K562 (cell line): ENCODE data around the gene FYB2. TPM values are rescaled to one million over a fixed set of nuclear protein-coding genes. Genes with fewer than 3 reads are reported as not detected.

Experiments
- ATAC-seq: fragments of 200-7000 bp; cut with Tn5 transposase; 3 replicates; pipeline ENCODE4 v1.9.1; 2020; ENCODE audit warnings: moderate library complexity
- BruUV-seq: library from RNA; stranded (reverse); fragments of 400-500 nt; replicated peaks from 2 replicates; lab custom pipeline; 2021; lab: Mats Ljungman, UMichigan
- CTCF ChIA-PET: fragments of 300-600 bp; formaldehyde crosslinking; extraction: SDS; loops from one replicate; lab custom pipeline; 2021; ENCODE audit warnings: low intra/inter-chr PET ratio; lab: Yijun Ruan, JAX
- POLR2A ChIA-PET: fragments of 300-600, 350-650 bp; sonication (Branson Sonifier 250); formaldehyde crosslinking; extraction: SDS; loops from one replicate; lab custom pipeline; 2021; ENCODE audit warnings: antibody characterized with exemption, inconsistent platforms; lab: Yijun Ruan, JAX
- DNase-seq, 4 experiments: peaks; one replicate each; pipeline versions ENCODE4 v3.0.0 to v3.0.0-alpha.2; 2011 to 2018; ENCODE audit warnings: low spot score in 3 of 4, mixed read lengths in 3 of 4; ENCODE audit errors: extremely low read depth in 1 of 4
- FAIRE-seq: peaks from 2 replicates; lab custom pipeline; 2011; peaks lifted over from hg19 to GRCh38; lab: Jason Lieb, UNC
- H2AFZ ChIP-seq: 2 replicates; pipeline ENCODE4 v1.6.0; 2011; ENCODE audit warnings: low read depth, low read length, control low read depth, inconsistent platforms
- H3K27ac ChIP-seq: fragments of 200-600 bp; 3 replicates; pipeline ENCODE4 v1.8.0; 2011; ENCODE audit warnings: low read depth, mild to moderate bottlenecking, control low read depth, inconsistent platforms, low read length, moderate library complexity, mixed read lengths; ENCODE audit errors: extremely low read depth
- H3K27me3 ChIP-seq, 2 experiments: fragments of 300-600 bp in 1 of 2; 2 replicates in 1 of 2; 3 replicates in 1 of 2; pipeline versions ENCODE4 v1.6.0 to v1.8.0; 2011; ENCODE audit warnings: inconsistent platforms in 2 of 2, low read length in 2 of 2, mild to moderate bottlenecking in 1 of 2, mixed read lengths in 1 of 2, moderate library complexity in 1 of 2; ENCODE audit not compliant: control insufficient read depth in 2 of 2, insufficient read depth in 2 of 2
- H3K36me3 ChIP-seq: fragments of 300-600 bp; 3 replicates; pipeline ENCODE4 v1.8.0; 2011; ENCODE audit warnings: mild to moderate bottlenecking, low read length, inconsistent platforms; ENCODE audit not compliant: control insufficient read depth, insufficient read depth
- H3K4me1 ChIP-seq, 2 experiments: fragments of 200-600 bp in 1 of 2; replicated peaks in 1 of 2; 2 replicates in 1 of 2; 3 replicates in 1 of 2; pipeline versions ENCODE4 v1.5.1 to v1.8.0; 2011; ENCODE audit warnings: inconsistent platforms in 2 of 2, low read length in 2 of 2, mild to moderate bottlenecking in 1 of 2, mixed read lengths in 1 of 2, moderate library complexity in 1 of 2; ENCODE audit not compliant: control insufficient read depth in 2 of 2, insufficient read depth in 2 of 2
- H3K4me2 ChIP-seq: 2 replicates; pipeline ENCODE4 v1.6.1; 2011; ENCODE audit warnings: low read length, control low read depth, inconsistent platforms, mixed read lengths; ENCODE audit not compliant: insufficient read depth
- H3K4me3 ChIP-seq: fragments of 200-600 bp; sonication (generic), shearing (Covaris generic); 2 replicates; pipeline ENCODE4 v1.5.1; 2016; ENCODE audit warnings: control low read depth, inconsistent platforms
- H3K79me2 ChIP-seq: fragments of 200-600 bp; 3 replicates; pipeline ENCODE4 v1.8.0; 2011; ENCODE audit warnings: low read length, inconsistent platforms; ENCODE audit not compliant: control insufficient read depth, insufficient read depth
- H3K9ac ChIP-seq, 2 experiments: 2 replicates each; pipeline versions ENCODE4 v1.6.0 to v1.6.1; 2011; ENCODE audit warnings: low read depth in 2 of 2, low read length in 2 of 2, control low read depth in 1 of 2, inconsistent platforms in 1 of 2, mild to moderate bottlenecking in 1 of 2, mixed read lengths in 1 of 2; ENCODE audit not compliant: insufficient read depth in 1 of 2
- H3K9me1 ChIP-seq: one replicate; pipeline ENCODE4 v1.6.0; 2011; ENCODE audit warnings: inconsistent platforms, mild to moderate bottlenecking, low read length, moderate library complexity; ENCODE audit not compliant: control insufficient read depth, insufficient read depth
- H3K9me3 ChIP-seq: replicated peaks from 2 replicates; pipeline ENCODE4 v1.5.1; 2011; ENCODE audit warnings: low read depth, low read length, inconsistent platforms; ENCODE audit not compliant: control insufficient read depth, insufficient read depth
- H4K20me1 ChIP-seq: replicated peaks from 2 replicates; pipeline ENCODE4 v1.6.1; 2011; ENCODE audit warnings: low read length, inconsistent platforms, mixed read lengths; ENCODE audit not compliant: control insufficient read depth, insufficient read depth
- DACH1 ChIP-seq: fragments of 450-650 bp; IDR thresholded peaks from 2 replicates; pipeline ENCODE4 v1.6.1; 2018; ENCODE audit not compliant: partially characterized antibody
- HBP1 ChIP-seq: fragments of 450-650 bp; formaldehyde crosslinking; IDR thresholded peaks from 2 replicates; pipeline ENCODE4 v1.4.0; 2022; ENCODE audit warnings: missing genetic modification characterization
- HCFC1 ChIP-seq: IDR thresholded peaks from 2 replicates; pipeline ENCODE4 v1.6.1; 2012; ENCODE audit warnings: low read depth, low read length, improper control_type of control experiment
- MAFG ChIP-seq: fragments of 450-650 bp; conservative IDR thresholded peaks from 2 replicates; pipeline ENCODE4 v1.6.1; 2016; ENCODE audit warnings: missing genetic modification characterization, missing compliant biosample characterization
- NFE2L1 ChIP-seq: fragments of 450-650 bp; IDR thresholded peaks from 2 replicates; pipeline ENCODE4 v1.6.1; 2016; ENCODE audit warnings: missing genetic modification characterization, low read depth, mild to moderate bottlenecking, missing compliant biosample characterization, moderate library complexity, borderline replicate concordance
- RFX5 ChIP-seq: IDR thresholded peaks from 2 replicates; pipeline ENCODE4 v1.6.1; 2011; ENCODE audit warnings: low read depth, mild to moderate bottlenecking, improper control_type of control experiment, low read length
- SIX5 ChIP-seq, 2 experiments: IDR thresholded peaks; 2 replicates each; pipeline ENCODE4 v1.6.1; 2011; ENCODE audit warnings: low read length in 2 of 2, borderline replicate concordance in 1 of 2, low read depth in 1 of 2, mild to moderate bottlenecking in 1 of 2, moderate library complexity in 1 of 2; ENCODE audit not compliant: insufficient read depth in 1 of 2
- ZNF197 ChIP-seq: fragments of 200-800 bp; sonication (Bioruptor generic); IDR thresholded peaks from 2 replicates; pipeline ENCODE4 v1.6.1; 2016; ENCODE audit warnings: low read depth, missing genetic modification characterization, missing compliant biosample characterization
- ZNF224 ChIP-seq: sonication (generic); formaldehyde crosslinking; IDR thresholded peaks from 2 replicates; pipeline ENCODE4 v1.8.0; 2022; ENCODE audit warnings: mild to moderate bottlenecking, missing genetic modification reagents
- ZNF263 ChIP-seq: sonication (generic); formaldehyde crosslinking; IDR thresholded peaks from 2 replicates; pipeline ENCODE4 v1.8.0; 2022; ENCODE audit warnings: mild to moderate bottlenecking, missing genetic modification reagents, borderline replicate concordance
- WGBS: fragments of 100-300 bp; shearing (Covaris generic); methylation state at CpG from one replicate; pipeline ENCODE4 v1.1.6; 2016; ENCODE audit warnings: low coverage, mixed read lengths; ENCODE audit not compliant: insufficient coverage; ENCODE audit errors: missing lambda C conversion rate; 5-methylcytosine and 5-hydroxymethylcytosine counted together
- in situ Hi-C: fragments of 300-500 bp; cut with MboI; formaldehyde crosslinking; loops from 4 replicates; pipeline ENCODE4 v1.15.0; 2018; ENCODE audit warnings: inconsistent platforms, mixed read lengths
- intact Hi-C: fragments of 100-400 bp; cut with micrococcal nuclease; formaldehyde crosslinking; loops from 2 replicates; pipeline ENCODE4 v1.14.2; 2022
- polyA plus RNA-seq, 8 experiments: library from polyadenylated mRNA; depleted of rRNA in 4 of 8; stranded (reverse) in 5 of 8; unstranded in 3 of 8; fragments of >200 nt; fragmentation: Nextera tagmentation in 2 of 8; fragmentation: Illumina TruSeq in 1 of 8; extraction: Ambion mirVana in 2 of 8; extraction: Trizol in 1 of 8; gene quantifications; 2 replicates each; pipeline versions ENCODE4 v1.2.1 to v1.2.3, GENCODE V29; 2011 to 2014; ENCODE audit warnings: inconsistent platforms in 1 of 8, missing spikeins in 1 of 8
- total RNA-seq, 7 experiments: library from RNA; depleted of rRNA in 6 of 7; stranded (reverse); fragments of >200 nt in 6 of 7; fragmentation: Illumina TruSeq in 2 of 7; extraction: Trizol in 2 of 7; gene quantifications; 2 replicates each; pipeline versions ENCODE4 v1.2.1 to v1.2.3, GENCODE V29; 2011 to 2021; ENCODE audit warnings: low replicate concordance in 1 of 7

The FYB2 gene
- total and polyA plus RNA-seq, 9 of the 15 experiments (the other 6 are each of a cell fraction or from before 2014, with no cell fraction given), result not detected

- Histone ChIP-seq H3K27me3 (no peaks in the 10 kb centered on the region), H3K27ac (no peak overlapping the region), H3K9me3 (no peaks in the 10 kb centered on the region), H2AFZ (no peak overlapping the region), H4K20me1 (no peaks in the 10 kb centered on the region), H3K36me3 (no peaks in the 10 kb centered on the region), H3K4me2 (no peak overlapping the region), H3K9me1 (no peaks in the 10 kb centered on the region), H3K4me1 (no peaks in the 10 kb centered on the region), H3K79me2 (no peaks in the 10 kb centered on the region), H3K4me3 (no peak overlapping the region), H3K9ac (no peak overlapping the region)
- BruUV-seq, result no TSS peak
- no peak for ATAC-seq
- ChIA-PET POLR2A (no interaction called here), CTCF (no interaction called here)
- in situ Hi-C loops (no loop called here), intact Hi-C loops (no loop called here)
- 0% methylated on average over 2 of the region's 2 CpGs for WGBS
- no peak for DNase-seq
- TF ChIP-seq RFX5 (no peak), ZNF263 (CRISPR knock-in tag) (no peak), HBP1 (no peak), MAFG (tag) (no peak), NFE2L1 (tag) (no peak), DACH1 (no peak), ZNF224 (CRISPR knock-in tag) (no peak), SIX5 (IDR thresholded peaks at IDR 0.05; ENCODE audit: borderline replicate concordance in 1 of 2, insufficient read depth in 1 of 2, low read depth in 1 of 2, low read length in 2 of 2) (no peak), ZNF197 (CRISPR knock-in tag) (no peak), HCFC1 (no peak)
- no peak for FAIRE-seq
Observed at GRCh38 chr1:56676571-56677035, 142.6 kb downstream of the FYB2 start.
